GM23338 (cell line): Measurements from ENCODE around the gene BIN1. TPM values are rescaled to one million over a fixed set of nuclear protein-coding genes. Genes with fewer than 3 reads are reported as not detected.

Experiments
- ATAC-seq: fragments of 200-7000 bp; cut with Tn5 transposase; 3 replicates; pipeline ENCODE4 v1.9.1; 2020
- DNase-seq: peaks from one replicate; pipeline ENCODE4 v3.0.0-alpha.2; 2015; ENCODE audit warnings: low spot score
- H2AFZ ChIP-seq: fragments of 200-600 bp; sonication (generic); 2 replicates; pipeline ENCODE4 v1.8.0; 2016; ENCODE audit warnings: antibody characterized with exemption, mild to moderate bottlenecking, moderate library complexity
- H3F3A ChIP-seq: fragments of 200-600 bp; sonication (generic); replicated peaks from 2 replicates; pipeline ENCODE4 v1.8.0; 2017; ENCODE audit warnings: antibody characterized with exemption, mixed run types, low read depth
- H3K27ac ChIP-seq: fragments of 200-600 bp; sonication (generic); 2 replicates; pipeline ENCODE4 v1.6.1; 2016; ENCODE audit warnings: low read depth
- H3K27me3 ChIP-seq: fragments of 200-600 bp; sonication (generic); 2 replicates; pipeline ENCODE4 v1.8.0; 2016; ENCODE audit warnings: mild to moderate bottlenecking, mixed run types, moderate library complexity; ENCODE audit not compliant: insufficient read depth
- H3K36me3 ChIP-seq: fragments of 200-600 bp; sonication (generic); 2 replicates; pipeline ENCODE4 v1.8.0; 2016; ENCODE audit warnings: mild to moderate bottlenecking; ENCODE audit not compliant: insufficient read depth
- H3K4me1 ChIP-seq: fragments of 200-600 bp; sonication (generic); 2 replicates; pipeline ENCODE4 v1.8.0; 2016; ENCODE audit warnings: mild to moderate bottlenecking, moderate library complexity; ENCODE audit not compliant: insufficient read depth
- H3K4me2 ChIP-seq: fragments of 200-600 bp; sonication (generic); 2 replicates; pipeline ENCODE4 v1.7.1; 2017; ENCODE audit warnings: mixed run types
- H3K4me3 ChIP-seq: fragments of 200-600 bp; sonication (generic); 2 replicates; pipeline ENCODE4 v1.6.1; 2016; ENCODE audit warnings: mixed run types
- H3K79me2 ChIP-seq: fragments of 200-600 bp; sonication (generic); replicated peaks from 2 replicates; pipeline ENCODE4 v1.8.0; 2017; ENCODE audit warnings: mild to moderate bottlenecking; ENCODE audit not compliant: insufficient read depth
- H3K9me2 ChIP-seq: fragments of 200-600 bp; sonication (generic); 2 replicates; pipeline ENCODE4 v1.8.0; 2017; ENCODE audit not compliant: insufficient read depth
- H4K20me1 ChIP-seq: fragments of 200-600 bp; sonication (generic); replicated peaks from 2 replicates; pipeline ENCODE4 v1.8.0; 2017; ENCODE audit warnings: mild to moderate bottlenecking; ENCODE audit not compliant: insufficient read depth
- H3K27ac Mint-ChIP-seq: 2 replicates; pipeline ENCODE4 v1.8.0; 2020; ENCODE audit warnings: inconsistent platforms, mild to moderate bottlenecking, moderate library complexity, mixed read lengths
- H3K27me3 Mint-ChIP-seq: 3 replicates; pipeline ENCODE4 v1.8.0; 2022; ENCODE audit warnings: low read depth, mild to moderate bottlenecking, moderate library complexity, mixed read lengths, inconsistent platforms; ENCODE audit not compliant: insufficient read depth, poor library complexity
- H3K36me3 Mint-ChIP-seq: 3 replicates; pipeline ENCODE4 v1.8.0; 2021; ENCODE audit warnings: low read depth, mild to moderate bottlenecking, inconsistent platforms, moderate library complexity, mixed read lengths
- H3K4me1 Mint-ChIP-seq: 3 replicates; pipeline ENCODE4 v1.8.0; 2020; ENCODE audit warnings: mild to moderate bottlenecking, inconsistent platforms, mixed read lengths
- H3K4me3 Mint-ChIP-seq: 3 replicates; pipeline ENCODE4 v1.8.0; 2021; ENCODE audit warnings: moderate library complexity, mild to moderate bottlenecking, inconsistent platforms, mixed read lengths
- H3K9me3 Mint-ChIP-seq: 3 replicates; pipeline ENCODE4 v1.8.0; 2020; ENCODE audit warnings: moderate library complexity, mild to moderate bottlenecking, inconsistent platforms, mixed read lengths
- CTCF ChIP-seq, 2 experiments: fragments of 200-600 bp in 1 of 2; sonication (generic) in 1 of 2; conservative IDR thresholded peaks; 2 replicates each; pipeline versions ENCODE4 v1.5.1 to v1.6.1; 2016 to 2017; ENCODE audit warnings: antibody characterized with exemption in 2 of 2, low read depth in 2 of 2, mild to moderate bottlenecking in 2 of 2, moderate library complexity in 1 of 2
- STAT1 ChIP-seq: IDR thresholded peaks from one replicate; pipeline ENCODE4 v1.6.1; 2016; ENCODE audit warnings: antibody characterized with exemption; ENCODE audit not compliant: unreplicated experiment
- ZNF331 ChIP-seq: fragments of 250-450 bp; sonication (Bioruptor Pico); IDR thresholded peaks from 2 replicates; pipeline ENCODE4 v1.5.0; 2020; ENCODE audit warnings: low read depth, mild to moderate bottlenecking, moderate library complexity
- polyA plus RNA-seq: library from polyadenylated mRNA; unstranded; fragments of >200 nt; fragmentation: Nextera tagmentation; extraction: Ambion mirVana; gene quantifications from 2 replicates; pipeline ENCODE4 v1.2.1, GENCODE V29; 2016
- total RNA-seq: library from RNA; depleted of rRNA; stranded (reverse); fragments of >200 nt; shearing (Covaris generic); gene quantifications from 2 replicates; pipeline ENCODE4 v1.2.3, GENCODE V29; 2014
- TF ChIP-seq, protein P1 (sequence below): fragments of 250-450 bp; sonication (Bioruptor Pico); IDR thresholded peaks from 2 replicates; pipeline ENCODE4 v1.5.0; 2020; ENCODE audit warnings: mild to moderate bottlenecking, moderate library complexity
- TF ChIP-seq, protein P2 (sequence below): IDR thresholded peaks from 2 replicates; pipeline ENCODE4 v1.6.1; 2016; ENCODE audit warnings: antibody characterized with exemption

Gene BIN1
- total and polyA plus RNA-seq, 2 experiments from 2014 or later: 30.1 to 56.4 TPM

DNA sequence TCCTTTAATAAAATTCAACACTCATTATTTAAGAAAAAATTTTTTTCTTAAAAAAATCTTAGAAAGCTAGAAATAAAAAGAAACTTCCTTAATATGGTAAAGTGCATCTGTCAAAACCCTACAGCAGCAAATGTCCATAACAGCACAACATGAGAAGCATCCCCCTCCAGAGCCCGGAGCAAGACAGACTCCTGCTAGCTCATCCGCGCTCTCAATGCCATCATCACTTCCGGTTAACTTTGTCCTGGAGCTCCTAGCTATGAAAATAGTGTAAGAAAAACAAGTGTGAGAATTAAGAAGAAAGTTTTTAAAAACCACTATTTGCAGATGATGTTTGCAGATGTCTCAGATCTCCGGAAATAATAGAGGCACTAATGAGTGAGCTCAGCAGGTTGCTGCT is 105.2 kb downstream of the BIN1 start (continued):
- TF ChIP-seq, protein P1, sequence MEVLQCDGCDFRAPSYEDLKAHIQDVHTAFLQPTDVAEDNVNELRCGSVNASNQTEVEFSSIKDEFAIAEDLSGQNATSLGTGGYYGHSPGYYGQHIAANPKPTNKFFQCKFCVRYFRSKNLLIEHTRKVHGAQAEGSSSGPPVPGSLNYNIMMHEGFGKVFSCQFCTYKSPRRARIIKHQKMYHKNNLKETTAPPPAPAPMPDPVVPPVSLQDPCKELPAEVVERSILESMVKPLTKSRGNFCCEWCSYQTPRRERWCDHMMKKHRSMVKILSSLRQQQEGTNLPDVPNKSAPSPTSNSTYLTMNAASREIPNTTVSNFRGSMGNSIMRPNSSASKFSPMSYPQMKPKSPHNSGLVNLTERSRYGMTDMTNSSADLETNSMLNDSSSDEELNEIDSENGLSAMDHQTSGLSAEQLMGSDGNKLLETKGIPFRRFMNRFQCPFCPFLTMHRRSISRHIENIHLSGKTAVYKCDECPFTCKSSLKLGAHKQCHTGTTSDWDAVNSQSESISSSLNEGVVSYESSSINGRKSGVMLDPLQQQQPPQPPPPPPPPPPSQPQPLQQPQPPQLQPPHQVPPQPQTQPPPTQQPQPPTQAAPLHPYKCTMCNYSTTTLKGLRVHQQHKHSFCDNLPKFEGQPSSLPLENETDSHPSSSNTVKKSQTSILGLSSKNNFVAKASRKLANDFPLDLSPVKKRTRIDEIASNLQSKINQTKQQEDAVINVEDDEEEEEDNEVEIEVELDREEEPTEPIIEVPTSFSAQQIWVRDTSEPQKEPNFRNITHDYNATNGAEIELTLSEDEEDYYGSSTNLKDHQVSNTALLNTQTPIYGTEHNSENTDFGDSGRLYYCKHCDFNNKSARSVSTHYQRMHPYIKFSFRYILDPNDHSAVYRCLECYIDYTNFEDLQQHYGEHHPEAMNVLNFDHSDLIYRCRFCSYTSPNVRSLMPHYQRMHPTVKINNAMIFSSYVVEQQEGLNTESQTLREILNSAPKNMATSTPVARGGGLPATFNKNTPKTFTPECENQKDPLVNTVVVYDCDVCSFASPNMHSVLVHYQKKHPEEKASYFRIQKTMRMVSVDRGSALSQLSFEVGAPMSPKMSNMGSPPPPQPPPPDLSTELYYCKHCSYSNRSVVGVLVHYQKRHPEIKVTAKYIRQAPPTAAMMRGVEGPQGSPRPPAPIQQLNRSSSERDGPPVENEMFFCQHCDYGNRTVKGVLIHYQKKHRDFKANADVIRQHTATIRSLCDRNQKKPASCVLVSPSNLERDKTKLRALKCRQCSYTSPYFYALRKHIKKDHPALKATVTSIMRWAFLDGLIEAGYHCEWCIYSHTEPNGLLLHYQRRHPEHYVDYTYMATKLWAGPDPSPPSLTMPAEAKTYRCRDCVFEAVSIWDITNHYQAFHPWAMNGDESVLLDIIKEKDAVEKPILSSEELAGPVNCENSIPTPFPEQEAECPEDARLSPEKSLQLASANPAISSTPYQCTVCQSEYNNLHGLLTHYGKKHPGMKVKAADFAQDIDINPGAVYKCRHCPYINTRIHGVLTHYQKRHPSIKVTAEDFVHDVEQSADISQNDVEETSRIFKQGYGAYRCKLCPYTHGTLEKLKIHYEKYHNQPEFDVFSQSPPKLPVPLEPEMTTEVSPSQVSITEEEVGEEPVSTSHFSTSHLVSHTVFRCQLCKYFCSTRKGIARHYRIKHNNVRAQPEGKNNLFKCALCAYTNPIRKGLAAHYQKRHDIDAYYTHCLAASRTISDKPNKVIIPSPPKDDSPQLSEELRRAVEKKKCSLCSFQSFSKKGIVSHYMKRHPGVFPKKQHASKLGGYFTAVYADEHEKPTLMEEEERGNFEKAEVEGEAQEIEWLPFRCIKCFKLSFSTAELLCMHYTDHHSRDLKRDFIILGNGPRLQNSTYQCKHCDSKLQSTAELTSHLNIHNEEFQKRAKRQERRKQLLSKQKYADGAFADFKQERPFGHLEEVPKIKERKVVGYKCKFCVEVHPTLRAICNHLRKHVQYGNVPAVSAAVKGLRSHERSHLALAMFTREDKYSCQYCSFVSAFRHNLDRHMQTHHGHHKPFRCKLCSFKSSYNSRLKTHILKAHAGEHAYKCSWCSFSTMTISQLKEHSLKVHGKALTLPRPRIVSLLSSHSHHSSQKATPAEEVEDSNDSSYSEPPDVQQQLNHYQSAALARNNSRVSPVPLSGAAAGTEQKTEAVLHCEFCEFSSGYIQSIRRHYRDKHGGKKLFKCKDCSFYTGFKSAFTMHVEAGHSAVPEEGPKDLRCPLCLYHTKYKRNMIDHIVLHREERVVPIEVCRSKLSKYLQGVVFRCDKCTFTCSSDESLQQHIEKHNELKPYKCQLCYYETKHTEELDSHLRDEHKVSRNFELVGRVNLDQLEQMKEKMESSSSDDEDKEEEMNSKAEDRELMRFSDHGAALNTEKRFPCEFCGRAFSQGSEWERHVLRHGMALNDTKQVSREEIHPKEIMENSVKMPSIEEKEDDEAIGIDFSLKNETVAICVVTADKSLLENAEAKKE: no peak
- TF ChIP-seq STAT1: no peak

DNA sequence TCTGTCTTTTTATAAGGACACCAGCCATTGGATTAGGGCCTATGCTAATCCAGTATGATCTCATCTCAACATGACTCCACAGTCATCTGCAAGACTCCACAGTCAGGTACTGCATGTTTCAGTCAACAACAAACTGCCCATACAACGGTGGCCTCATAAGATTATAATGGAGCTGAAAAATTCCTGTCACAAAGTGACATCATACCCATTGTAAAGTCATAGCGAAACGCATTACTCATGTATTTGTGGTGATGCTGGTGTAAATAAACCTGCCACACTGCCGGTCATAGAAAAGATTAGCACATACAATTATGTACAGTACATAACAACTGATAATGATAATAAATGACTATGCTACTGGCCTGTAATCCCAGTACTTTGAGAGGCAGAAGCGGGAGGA is 106.0 kb downstream of the BIN1 start:
- H3K36me3 Mint-ChIP-seq: no peaks in the 10 kb centered on the region
- DNase-seq: no peak
- H3K4me3 Mint-ChIP-seq: no peak overlapping the region
- Histone ChIP-seq H4K20me1 (no peaks in the 10 kb centered on the region), H3K4me2 (no peak overlapping the region), H3K27me3 (no peaks in the 10 kb centered on the region), H3K4me3 (no peak overlapping the region), H3K79me2 (no peaks in the 10 kb centered on the region), H3K4me1 (0 out of 2 replicates have a peak, but pooled peaks cover 4% of the 10 kb centered on the region), H3F3A (no peaks in the 10 kb centered on the region), H2AFZ (no peak overlapping the region), H3K27ac (no peak overlapping the region), H3K36me3 (no peaks in the 10 kb centered on the region), H3K9me2 (no peaks in the 10 kb centered on the region)
- H3K27ac Mint-ChIP-seq: no peak overlapping the region
- H3K27me3 Mint-ChIP-seq: peaks cover 4% of the 10 kb centered on the region
- ATAC-seq: no peak
- no peaks in the 10 kb centered on the region for H3K9me3 Mint-ChIP-seq
- peaks cover 12% of the 10 kb centered on the region for H3K4me1 Mint-ChIP-seq
- TF ChIP-seq, protein P1: no peak
- TF ChIP-seq CTCF (conservative IDR thresholded peaks at IDR 0.05; ENCODE audit: low read depth in 2 of 2) (no peak), ZNF331 (no peak)
- TF ChIP-seq, protein P2, sequence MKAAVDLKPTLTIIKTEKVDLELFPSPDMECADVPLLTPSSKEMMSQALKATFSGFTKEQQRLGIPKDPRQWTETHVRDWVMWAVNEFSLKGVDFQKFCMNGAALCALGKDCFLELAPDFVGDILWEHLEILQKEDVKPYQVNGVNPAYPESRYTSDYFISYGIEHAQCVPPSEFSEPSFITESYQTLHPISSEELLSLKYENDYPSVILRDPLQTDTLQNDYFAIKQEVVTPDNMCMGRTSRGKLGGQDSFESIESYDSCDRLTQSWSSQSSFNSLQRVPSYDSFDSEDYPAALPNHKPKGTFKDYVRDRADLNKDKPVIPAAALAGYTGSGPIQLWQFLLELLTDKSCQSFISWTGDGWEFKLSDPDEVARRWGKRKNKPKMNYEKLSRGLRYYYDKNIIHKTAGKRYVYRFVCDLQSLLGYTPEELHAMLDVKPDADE: no peak
